K562 (cell line): ENCODE data around the gene COASY. TPM values are rescaled to one million over a fixed set of nuclear protein-coding genes. Genes with fewer than 3 reads are reported as not detected.

Experiments
- ATAC-seq: fragments of 200-7000 bp; cut with Tn5 transposase; 3 replicates; pipeline ENCODE4 v1.9.1; 2020; ENCODE audit warnings: moderate library complexity
- BruUV-seq: library from RNA; stranded (reverse); fragments of 400-500 nt; replicated peaks from 2 replicates; lab custom pipeline; 2021; lab: Mats Ljungman, UMichigan
- CTCF ChIA-PET: fragments of 300-600 bp; formaldehyde crosslinking; extraction: SDS; loops from one replicate; lab custom pipeline; 2021; ENCODE audit warnings: low intra/inter-chr PET ratio; lab: Yijun Ruan, JAX
- POLR2A ChIA-PET: fragments of 300-600, 350-650 bp; sonication (Branson Sonifier 250); formaldehyde crosslinking; extraction: SDS; loops from one replicate; lab custom pipeline; 2021; ENCODE audit warnings: antibody characterized with exemption, inconsistent platforms; lab: Yijun Ruan, JAX
- DNase-seq, 4 experiments: peaks; one replicate each; pipeline versions ENCODE4 v3.0.0 to v3.0.0-alpha.2; 2011 to 2018; ENCODE audit warnings: low spot score in 3 of 4, mixed read lengths in 3 of 4; ENCODE audit errors: extremely low read depth in 1 of 4
- FAIRE-seq: peaks from 2 replicates; lab custom pipeline; 2011; peaks lifted over from hg19 to GRCh38; lab: Jason Lieb, UNC
- H2AFZ ChIP-seq: 2 replicates; pipeline ENCODE4 v1.6.0; 2011; ENCODE audit warnings: low read depth, low read length, control low read depth, inconsistent platforms
- H3K27ac ChIP-seq: fragments of 200-600 bp; 3 replicates; pipeline ENCODE4 v1.8.0; 2011; ENCODE audit warnings: low read depth, mild to moderate bottlenecking, control low read depth, inconsistent platforms, low read length, moderate library complexity, mixed read lengths; ENCODE audit errors: extremely low read depth
- H3K27me3 ChIP-seq, 2 experiments: fragments of 300-600 bp in 1 of 2; 2 replicates in 1 of 2; 3 replicates in 1 of 2; pipeline versions ENCODE4 v1.6.0 to v1.8.0; 2011; ENCODE audit warnings: inconsistent platforms in 2 of 2, low read length in 2 of 2, mild to moderate bottlenecking in 1 of 2, mixed read lengths in 1 of 2, moderate library complexity in 1 of 2; ENCODE audit not compliant: control insufficient read depth in 2 of 2, insufficient read depth in 2 of 2
- H3K36me3 ChIP-seq: fragments of 300-600 bp; 3 replicates; pipeline ENCODE4 v1.8.0; 2011; ENCODE audit warnings: mild to moderate bottlenecking, low read length, inconsistent platforms; ENCODE audit not compliant: control insufficient read depth, insufficient read depth
- H3K4me1 ChIP-seq, 2 experiments: fragments of 200-600 bp in 1 of 2; replicated peaks in 1 of 2; 2 replicates in 1 of 2; 3 replicates in 1 of 2; pipeline versions ENCODE4 v1.5.1 to v1.8.0; 2011; ENCODE audit warnings: inconsistent platforms in 2 of 2, low read length in 2 of 2, mild to moderate bottlenecking in 1 of 2, mixed read lengths in 1 of 2, moderate library complexity in 1 of 2; ENCODE audit not compliant: control insufficient read depth in 2 of 2, insufficient read depth in 2 of 2
- H3K4me2 ChIP-seq: 2 replicates; pipeline ENCODE4 v1.6.1; 2011; ENCODE audit warnings: low read length, control low read depth, inconsistent platforms, mixed read lengths; ENCODE audit not compliant: insufficient read depth
- H3K4me3 ChIP-seq: fragments of 200-600 bp; sonication (generic), shearing (Covaris generic); 2 replicates; pipeline ENCODE4 v1.5.1; 2016; ENCODE audit warnings: control low read depth, inconsistent platforms
- H3K79me2 ChIP-seq: fragments of 200-600 bp; 3 replicates; pipeline ENCODE4 v1.8.0; 2011; ENCODE audit warnings: low read length, inconsistent platforms; ENCODE audit not compliant: control insufficient read depth, insufficient read depth
- H3K9ac ChIP-seq, 2 experiments: 2 replicates each; pipeline versions ENCODE4 v1.6.0 to v1.6.1; 2011; ENCODE audit warnings: low read depth in 2 of 2, low read length in 2 of 2, control low read depth in 1 of 2, inconsistent platforms in 1 of 2, mild to moderate bottlenecking in 1 of 2, mixed read lengths in 1 of 2; ENCODE audit not compliant: insufficient read depth in 1 of 2
- H3K9me1 ChIP-seq: one replicate; pipeline ENCODE4 v1.6.0; 2011; ENCODE audit warnings: inconsistent platforms, mild to moderate bottlenecking, low read length, moderate library complexity; ENCODE audit not compliant: control insufficient read depth, insufficient read depth
- H3K9me3 ChIP-seq: replicated peaks from 2 replicates; pipeline ENCODE4 v1.5.1; 2011; ENCODE audit warnings: low read depth, low read length, inconsistent platforms; ENCODE audit not compliant: control insufficient read depth, insufficient read depth
- H4K20me1 ChIP-seq: replicated peaks from 2 replicates; pipeline ENCODE4 v1.6.1; 2011; ENCODE audit warnings: low read length, inconsistent platforms, mixed read lengths; ENCODE audit not compliant: control insufficient read depth, insufficient read depth
- KHSRP ChIP-seq: fragments of 450-650 bp; IDR thresholded peaks from 2 replicates; pipeline ENCODE4 v1.6.1; 2017
- POLR2A ChIP-seq: fragments of 450-650 bp; conservative IDR thresholded peaks from 2 replicates; pipeline ENCODE4 v1.6.1; 2016
- POU5F1 ChIP-seq: fragments of 150-350 bp; IDR thresholded peaks from 2 replicates; pipeline ENCODE4 v1.6.1; 2014; ENCODE audit warnings: borderline replicate concordance, low read length, low read depth, mild to moderate bottlenecking; ENCODE audit not compliant: partially characterized antibody
- RERE ChIP-seq: sonication (generic); formaldehyde crosslinking; IDR thresholded peaks from 2 replicates; pipeline ENCODE4 v1.8.0; 2023; ENCODE audit warnings: missing genetic modification reagents, mild to moderate bottlenecking, borderline replicate concordance
- RFX7 ChIP-seq: fragments of 250-450 bp; sonication (Bioruptor Pico); IDR thresholded peaks from 2 replicates; pipeline ENCODE4 v1.5.1; 2021; ENCODE audit warnings: mild to moderate bottlenecking
- SRSF3 ChIP-seq: fragments of 200-400 bp; formaldehyde crosslinking; IDR thresholded peaks from 2 replicates; pipeline ENCODE4 v1.6.1; 2016; ENCODE audit warnings: mild to moderate bottlenecking, low read length, moderate library complexity; ENCODE audit not compliant: insufficient read depth
- ZNF165 ChIP-seq: fragments of 250-450 bp; sonication (Bioruptor Pico); IDR thresholded peaks from 2 replicates; pipeline ENCODE4 v1.4.0; 2020; ENCODE audit warnings: borderline replicate concordance
- ZNF232 ChIP-seq: sonication (generic); formaldehyde crosslinking; IDR thresholded peaks from 2 replicates; pipeline ENCODE4 v1.8.0; 2022; ENCODE audit warnings: mild to moderate bottlenecking, missing genetic modification reagents
- ZNF282 ChIP-seq: sonication (generic); formaldehyde crosslinking; IDR thresholded peaks from 2 replicates; pipeline ENCODE4 v1.8.1; 2023; ENCODE audit warnings: missing genetic modification reagents
- WGBS: fragments of 100-300 bp; shearing (Covaris generic); methylation state at CpG from one replicate; pipeline ENCODE4 v1.1.6; 2016; ENCODE audit warnings: low coverage, mixed read lengths; ENCODE audit not compliant: insufficient coverage; ENCODE audit errors: missing lambda C conversion rate; 5-methylcytosine and 5-hydroxymethylcytosine counted together
- in situ Hi-C: fragments of 300-500 bp; cut with MboI; formaldehyde crosslinking; loops from 4 replicates; pipeline ENCODE4 v1.15.0; 2018; ENCODE audit warnings: inconsistent platforms, mixed read lengths
- intact Hi-C: fragments of 100-400 bp; cut with micrococcal nuclease; formaldehyde crosslinking; loops from 2 replicates; pipeline ENCODE4 v1.14.2; 2022
- polyA plus RNA-seq, 8 experiments: library from polyadenylated mRNA; depleted of rRNA in 4 of 8; stranded (reverse) in 5 of 8; unstranded in 3 of 8; fragments of >200 nt; fragmentation: Nextera tagmentation in 2 of 8; fragmentation: Illumina TruSeq in 1 of 8; extraction: Ambion mirVana in 2 of 8; extraction: Trizol in 1 of 8; gene quantifications; 2 replicates each; pipeline versions ENCODE4 v1.2.1 to v1.2.3, GENCODE V29; 2011 to 2014; ENCODE audit warnings: inconsistent platforms in 1 of 8, missing spikeins in 1 of 8
- total RNA-seq, 7 experiments: library from RNA; depleted of rRNA in 6 of 7; stranded (reverse); fragments of >200 nt in 6 of 7; fragmentation: Illumina TruSeq in 2 of 7; extraction: Trizol in 2 of 7; gene quantifications; 2 replicates each; pipeline versions ENCODE4 v1.2.1 to v1.2.3, GENCODE V29; 2011 to 2021; ENCODE audit warnings: low replicate concordance in 1 of 7

The COASY gene
- total and polyA plus RNA-seq, 9 of the 15 experiments (the other 6 are each of a cell fraction or from before 2014, with no cell fraction given) = 25.4 to 175 (median 62.3) TPM

- peaks cover 23 to 48% of the 10 kb centered on the region in 2 experiments; a peak in 4 of 5 replicates for H3K4me1 ChIP-seq
- no peak overlapping the region for H2AFZ ChIP-seq
- no peaks in the 10 kb centered on the region for H3K9me1 ChIP-seq
- WGBS = 78% methylated on average over 20 of the region's 31 CpGs
- TSS peak; percentile 43 for BruUV-seq
- no peaks in the 10 kb centered on the region; the same call in 1 of the 2 replicates for H4K20me1 ChIP-seq
- CTCF ChIA-PET = no interaction called here
- H3K27me3 ChIP-seq = no peaks in the 10 kb centered on the region
- ATAC-seq = no peak
- peak overlapping the region; percentile 92 for H3K4me2 ChIP-seq
- H3K79me2 ChIP-seq = peaks cover 17% of the 10 kb centered on the region
- POLR2A ChIA-PET = interaction anchor here (0.7 to 2.7 kb wide), 4 partner anchors 17 to 516 kb away, joined by 4 to 15 read pairs (median 4); no protein-coding TSS in a partner anchor
- intact Hi-C loops = no loop called here
- peak overlapping the region; percentile 70 to 97 for H3K9ac ChIP-seq
- no peaks in the 10 kb centered on the region for H3K9me3 ChIP-seq
- peaks cover 25% of the 10 kb centered on the region; the same call in 2 of the 3 replicates for H3K36me3 ChIP-seq
- H3K27ac ChIP-seq = peak overlapping the region; percentile 80; the same call in 2 of the 3 replicates
- TF ChIP-seq POLR2A (0 out of 2 replicates have a peak, but pooled peaks have one; percentile 25), KHSRP (no peak)
- H3K4me3 ChIP-seq = peak overlapping the region; percentile 64
- no peak for DNase-seq
- in situ Hi-C loops = no loop called here
- FAIRE-seq = no peak
These were observed 24.7 kb upstream of the COASY start for GRCh38 chr17:42537156-42537805.

GRCh38 chr17:42537826-42538451 lies 24.0 kb upstream of the COASY start:
- DNase-seq (peak in 1 of 4 experiments; percentile 4), ATAC-seq (no peak), FAIRE-seq (no peak)
- Histone ChIP-seq H3K27me3 (no peaks in the 10 kb centered on the region), H3K4me1 (peaks cover 23 to 44% of the 10 kb centered on the region in 2 experiments; a peak in 4 of 5 replicates), H3K4me3 (no peak overlapping the region), H3K79me2 (peaks cover 17% of the 10 kb centered on the region), H3K27ac (no peak overlapping the region), H2AFZ (no peak overlapping the region), H3K36me3 (peaks cover 28% of the 10 kb centered on the region; the same call in 2 of the 3 replicates), H4K20me1 (no peaks in the 10 kb centered on the region; the same call in 1 of the 2 replicates), H3K9me1 (no peaks in the 10 kb centered on the region), H3K4me2 (no peak overlapping the region), H3K9me3 (no peaks in the 10 kb centered on the region), H3K9ac (peak overlapping the region in 1 of 2 experiments; percentile 15; a peak in 1 of 4 replicates)
- ChIA-PET POLR2A (interaction anchor here (0.7 to 1.6 kb wide), 2 partner anchors 17 to 25 kb away, joined by 4 read pairs; no protein-coding TSS in a partner anchor), CTCF (no interaction called here)
- in situ Hi-C loops (no loop called here), intact Hi-C loops (no loop called here)
- BruUV-seq = no TSS peak
- WGBS = 92% methylated on average over 5 of the region's 5 CpGs
- TF ChIP-seq RERE (CRISPR knock-in tag) (no peak), ZNF282 (CRISPR knock-in tag) (no peak), POU5F1 (no peak), ZNF165 (CRISPR knock-in tag) (no peak), RFX7 (no peak), ZNF232 (no peak), SRSF3 (no peak)
